ENCODE results near the gene SH3RF1.

SH3RF1 gene

DNA sequence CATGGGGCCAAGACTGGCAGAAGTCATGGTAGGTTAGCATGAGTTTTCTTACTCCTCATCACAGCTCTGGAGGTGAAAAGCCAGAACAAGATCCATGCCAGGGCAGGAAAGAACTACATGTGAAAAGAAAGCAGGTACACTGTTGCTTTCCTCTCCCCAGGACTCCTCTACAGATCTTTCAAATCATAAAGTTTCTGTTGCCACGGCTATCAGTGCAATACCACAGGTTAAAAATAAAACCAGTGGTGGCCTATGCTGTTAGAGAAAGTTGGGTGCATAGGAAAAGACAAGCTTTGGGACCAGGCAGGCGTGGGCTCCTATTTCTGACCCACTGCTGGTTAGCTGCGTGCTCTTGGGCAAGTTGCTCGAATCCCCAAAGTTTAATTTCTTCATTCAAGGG lies 81.4 kb downstream of the SH3RF1 start:
- H3K4me3 ChIP-seq (ENCODE audit: low read depth, low read length) = peak overlapping the region; percentile 34
- peak; percentile 48 for DNase-seq (ENCODE audit: low read depth)

DNA sequence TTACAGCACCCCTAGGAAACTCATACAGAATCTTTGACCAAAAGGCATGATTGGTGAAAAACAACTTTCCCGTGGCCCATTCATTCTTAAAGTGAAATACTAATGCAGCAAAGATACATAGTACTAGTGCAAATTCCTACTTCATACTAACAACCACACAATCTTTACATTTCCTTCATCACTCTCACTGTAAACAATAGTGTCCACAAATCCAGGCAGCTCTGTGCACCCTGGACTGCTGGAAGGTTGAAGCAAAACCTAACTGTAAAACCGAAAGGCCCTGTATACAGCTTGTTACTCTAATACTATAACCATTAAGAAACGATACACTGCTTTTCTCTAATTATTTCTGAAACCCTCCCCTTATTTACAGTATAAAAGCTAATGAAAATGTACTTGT lies 82.6 kb downstream of the SH3RF1 start:
- no peak for TF ChIP-seq CTCF (IDR thresholded peaks at IDR 0.05; ENCODE audit: insufficient read depth, low read depth, low read length, missing control alignments)
- no peak overlapping the region for H3K4me3 ChIP-seq (ENCODE audit: low read depth, low read length)
- DNase-seq (ENCODE audit: low read depth) = no peak

More for the DNA sequence above, 81.4 kb downstream of the SH3RF1 start:
- TF ChIP-seq CTCF (IDR thresholded peaks at IDR 0.05; ENCODE audit: insufficient read depth, low read depth, low read length, missing control alignments) = no peak

DNA sequence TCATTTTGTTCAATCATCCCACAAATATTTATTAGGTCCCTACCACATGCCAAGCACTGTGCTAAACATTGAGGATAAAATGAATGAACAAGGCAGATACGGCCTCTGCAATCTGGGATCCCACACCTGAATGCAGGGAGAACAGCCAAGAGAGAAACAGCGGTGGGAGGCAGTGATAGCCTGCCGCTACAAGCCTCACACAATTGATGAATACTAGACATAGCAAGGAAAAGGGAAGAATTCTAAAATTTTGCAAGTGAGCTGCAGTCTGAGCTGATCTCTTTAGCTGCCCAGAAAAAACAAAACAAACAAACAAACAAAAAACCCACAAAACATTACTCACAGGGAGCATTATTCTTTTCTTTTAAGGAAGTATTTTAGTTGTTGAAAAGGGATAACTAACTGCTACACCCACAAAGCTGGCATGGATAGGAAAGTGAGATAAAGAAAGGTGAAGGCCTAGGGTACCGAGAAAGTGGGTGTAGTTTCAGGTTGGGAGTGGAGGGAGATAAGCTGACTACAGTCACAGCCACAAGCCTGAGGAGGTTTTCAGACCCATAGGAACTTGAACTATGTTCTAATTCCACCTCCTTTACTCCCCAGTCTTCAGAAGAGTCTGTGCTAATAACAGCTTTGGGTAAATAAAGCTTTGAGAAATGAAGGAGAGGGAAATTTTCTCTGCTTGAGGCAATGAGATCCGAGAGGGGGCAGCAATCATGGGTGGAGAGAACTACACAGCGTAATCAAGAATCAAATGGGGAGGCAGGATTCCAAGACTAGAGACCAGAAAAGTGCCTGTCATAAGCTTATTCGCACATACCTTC lies 85.4 kb downstream of the SH3RF1 start:
- no peak for DNase-seq (ENCODE audit: low read depth)
- no peak for TF ChIP-seq CTCF (IDR thresholded peaks at IDR 0.05; ENCODE audit: insufficient read depth, low read depth, low read length, missing control alignments)
- no peak overlapping the region for H3K4me3 ChIP-seq (ENCODE audit: low read depth, low read length)

DNA sequence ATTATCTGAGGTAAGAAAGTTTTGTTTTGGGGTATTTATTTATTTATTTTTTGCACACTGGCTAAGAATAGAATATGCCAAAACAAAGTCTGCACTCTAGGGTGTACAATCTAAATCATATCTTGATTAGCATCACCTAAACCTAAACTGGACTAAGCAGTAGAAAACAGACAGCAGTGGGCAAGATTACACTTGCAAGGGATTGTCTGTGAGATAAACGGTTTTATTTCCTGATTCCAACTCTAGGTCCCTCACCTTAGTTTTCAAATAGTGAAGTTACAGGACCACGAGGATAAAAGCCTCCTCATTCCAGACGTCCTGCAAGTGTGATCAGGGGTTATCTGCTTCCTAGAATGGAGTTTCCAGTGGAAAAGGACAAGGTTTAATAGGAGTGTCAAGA lies 86.1 kb downstream of the SH3RF1 start:
- H3K4me3 ChIP-seq (ENCODE audit: low read depth, low read length) = no peak overlapping the region
- TF ChIP-seq CTCF (IDR thresholded peaks at IDR 0.05; ENCODE audit: insufficient read depth, low read depth, low read length, missing control alignments) = no peak
- no peak for DNase-seq (ENCODE audit: low read depth)

- TF ChIP-seq CTCF (IDR thresholded peaks at IDR 0.05; ENCODE audit: insufficient read depth, low read depth, low read length, missing control alignments) = no peak
- no peak for DNase-seq (ENCODE audit: low read depth)
- H3K4me3 ChIP-seq (ENCODE audit: low read depth, low read length) = no peak overlapping the region
Observed at GRCh38 chr4:169184236-169184635, 86.5 kb downstream of the SH3RF1 start.

- no peak for DNase-seq (ENCODE audit: low read depth)
- no peak overlapping the region for H3K4me3 ChIP-seq (ENCODE audit: low read depth, low read length)
- TF ChIP-seq CTCF (IDR thresholded peaks at IDR 0.05; ENCODE audit: insufficient read depth, low read depth, low read length, missing control alignments) = no peak
Observed at GRCh38 chr4:169183581-169183980, 87.2 kb downstream of the SH3RF1 start.

Measured in GM12865 (cell line).